Heart left ventricle (tissue), 13 donors: ENCODE results near the gene MYCN.

Experiments
- POLR2A ChIP-seq, 2 donors: fragments of 450-650 bp; IDR thresholded peaks; one replicate each; pipeline ENCODE4 v1.6.1; 2017; ENCODE audit warnings: antibody characterized with exemption in 2 of 2, mild to moderate bottlenecking in 2 of 2, moderate library complexity in 2 of 2
- TF ChIP-seq, protein P1 (sequence below), 12 donors: fragments of 200-600 bp; sonication (generic) in 4 of 12; IDR thresholded peaks; one replicate each; pipeline versions ENCODE4 v1.5.0 to v1.8.0; 2018 to 2022; ENCODE audit warnings: antibody characterized with exemption in 12 of 12, mild to moderate bottlenecking in 5 of 12
- donor health status: ischemic (EF 13 %, LVEDD 7.1; RV severe dilation, severe dysfunction).
- donor health status: DM: no; HTN: yes; CAD: no.
- donor health status: DM: no; HTN: no; CAD: no.
- donor health status: ischemic (EF 25% LVEDD 6.9; RV normal size, moderate dysfunction).
- donor health status: ischemic (EF 25% LVEDD 5.7; RV mildly dilated, moderate dysfunction).
- donor health status: ischemic (EF 35%, LVEDD 5.7; RV mildly dilated, moderate dysfunction).
- donor health status: nonischemic (EF 11% LVEDD 7.7; RV severe dilation, severe dysfunction).
- donor health status: DM: yes; HTN: yes; CAD: no.
- donor health status: PGD.
- donor health status: ischemic (EF 29% LVEDD 5.4; RV normal size, mild dysfunction).
- donor health status: nonischemic (EF 23%, LVEDD 6.1; RV moderate dilation, normal function).

DNA sequence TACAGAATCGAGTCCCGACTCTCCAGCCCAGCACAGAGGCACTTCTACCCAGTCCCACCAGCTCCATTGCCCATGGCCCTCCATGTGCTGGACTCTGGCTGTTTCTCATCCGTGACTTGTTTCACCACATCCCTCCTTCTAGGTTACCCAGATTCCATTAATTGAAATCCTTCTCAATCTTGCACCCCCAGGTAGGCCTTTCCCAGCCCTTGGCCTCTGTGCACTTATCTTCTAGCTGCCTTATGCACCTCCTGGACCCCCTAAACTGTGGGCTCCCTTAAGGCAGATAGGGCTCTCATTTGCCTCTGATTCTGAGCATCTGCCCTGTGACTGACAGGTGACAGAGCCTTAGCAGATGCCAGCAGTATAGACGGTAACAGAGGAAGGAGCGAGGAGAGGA is 9.2 kb downstream of the MYCN start:
- TF ChIP-seq, protein P1, sequence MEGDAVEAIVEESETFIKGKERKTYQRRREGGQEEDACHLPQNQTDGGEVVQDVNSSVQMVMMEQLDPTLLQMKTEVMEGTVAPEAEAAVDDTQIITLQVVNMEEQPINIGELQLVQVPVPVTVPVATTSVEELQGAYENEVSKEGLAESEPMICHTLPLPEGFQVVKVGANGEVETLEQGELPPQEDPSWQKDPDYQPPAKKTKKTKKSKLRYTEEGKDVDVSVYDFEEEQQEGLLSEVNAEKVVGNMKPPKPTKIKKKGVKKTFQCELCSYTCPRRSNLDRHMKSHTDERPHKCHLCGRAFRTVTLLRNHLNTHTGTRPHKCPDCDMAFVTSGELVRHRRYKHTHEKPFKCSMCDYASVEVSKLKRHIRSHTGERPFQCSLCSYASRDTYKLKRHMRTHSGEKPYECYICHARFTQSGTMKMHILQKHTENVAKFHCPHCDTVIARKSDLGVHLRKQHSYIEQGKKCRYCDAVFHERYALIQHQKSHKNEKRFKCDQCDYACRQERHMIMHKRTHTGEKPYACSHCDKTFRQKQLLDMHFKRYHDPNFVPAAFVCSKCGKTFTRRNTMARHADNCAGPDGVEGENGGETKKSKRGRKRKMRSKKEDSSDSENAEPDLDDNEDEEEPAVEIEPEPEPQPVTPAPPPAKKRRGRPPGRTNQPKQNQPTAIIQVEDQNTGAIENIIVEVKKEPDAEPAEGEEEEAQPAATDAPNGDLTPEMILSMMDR (IDR thresholded peaks at IDR 0.05) = no peak
- TF ChIP-seq POLR2A (IDR thresholded peaks at IDR 0.05) = no peak
